ENCODE results near the gene OR4D5. TPM values are rescaled to one million over a fixed set of nuclear protein-coding genes. Genes with fewer than 3 reads are reported as not detected.

Gene OR4D5
- total RNA-seq, 1 donor: not detected

- H3K4me2 ChIP-seq (ENCODE audit: insufficient read depth, low read length): no peak overlapping the region
- H3K36me3 ChIP-seq (ENCODE audit: insufficient read depth, low read length): no peaks in the 10 kb centered on the region
- TF ChIP-seq, protein P1, sequence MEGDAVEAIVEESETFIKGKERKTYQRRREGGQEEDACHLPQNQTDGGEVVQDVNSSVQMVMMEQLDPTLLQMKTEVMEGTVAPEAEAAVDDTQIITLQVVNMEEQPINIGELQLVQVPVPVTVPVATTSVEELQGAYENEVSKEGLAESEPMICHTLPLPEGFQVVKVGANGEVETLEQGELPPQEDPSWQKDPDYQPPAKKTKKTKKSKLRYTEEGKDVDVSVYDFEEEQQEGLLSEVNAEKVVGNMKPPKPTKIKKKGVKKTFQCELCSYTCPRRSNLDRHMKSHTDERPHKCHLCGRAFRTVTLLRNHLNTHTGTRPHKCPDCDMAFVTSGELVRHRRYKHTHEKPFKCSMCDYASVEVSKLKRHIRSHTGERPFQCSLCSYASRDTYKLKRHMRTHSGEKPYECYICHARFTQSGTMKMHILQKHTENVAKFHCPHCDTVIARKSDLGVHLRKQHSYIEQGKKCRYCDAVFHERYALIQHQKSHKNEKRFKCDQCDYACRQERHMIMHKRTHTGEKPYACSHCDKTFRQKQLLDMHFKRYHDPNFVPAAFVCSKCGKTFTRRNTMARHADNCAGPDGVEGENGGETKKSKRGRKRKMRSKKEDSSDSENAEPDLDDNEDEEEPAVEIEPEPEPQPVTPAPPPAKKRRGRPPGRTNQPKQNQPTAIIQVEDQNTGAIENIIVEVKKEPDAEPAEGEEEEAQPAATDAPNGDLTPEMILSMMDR (IDR thresholded peaks at IDR 0.05; ENCODE audit: extremely low read depth, low read depth, low read length): no peak
- H3K27me3 ChIP-seq (ENCODE audit: insufficient read depth, low read length): no peaks in the 10 kb centered on the region
- H2AFZ ChIP-seq (ENCODE audit: low read length): no peak overlapping the region
- DNase-seq (ENCODE audit: insufficient read length, low spot score, missing footprints): no peak
- H3K4me1 ChIP-seq (ENCODE audit: insufficient read depth, low read length): no peaks in the 10 kb centered on the region
- no peaks in the 10 kb centered on the region for H4K20me1 ChIP-seq (ENCODE audit: insufficient read depth, low read length)
- H3K9me3 ChIP-seq (ENCODE audit: low read depth, low read length): no peaks in the 10 kb centered on the region
- no peak overlapping the region for H3K27ac ChIP-seq (ENCODE audit: low read depth, low read length)
- no peak overlapping the region for H3K4me3 ChIP-seq (ENCODE audit: insufficient read depth, low read length)
- no peaks in the 10 kb centered on the region for H3K79me2 ChIP-seq (ENCODE audit: insufficient read depth, low read length)
Measured at GRCh38 chr11:123903932-123904331, 35.5 kb upstream of the OR4D5 start.

DNA sequence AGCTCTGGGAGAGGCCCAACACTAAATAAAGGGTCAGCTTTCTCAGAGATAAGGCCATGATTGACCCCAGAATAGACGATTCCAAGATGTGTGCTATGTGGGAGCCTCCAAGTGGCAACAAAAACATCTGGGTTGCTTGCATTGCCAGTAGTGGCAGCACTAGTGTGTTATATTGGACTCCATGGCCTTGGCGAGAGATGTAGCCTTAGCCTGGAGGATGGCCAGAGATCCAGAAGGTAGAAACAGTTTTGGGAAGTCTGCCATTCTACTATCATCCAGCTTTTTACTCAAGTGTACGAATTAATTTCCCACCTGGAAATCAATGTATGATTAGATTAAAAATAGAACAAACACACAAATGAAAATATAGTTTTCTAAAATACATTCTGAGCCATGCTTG lies 34.5 kb upstream of the OR4D5 start:
- no peak overlapping the region for H2AFZ ChIP-seq (ENCODE audit: low read length)
- no peaks in the 10 kb centered on the region for H3K79me2 ChIP-seq (ENCODE audit: insufficient read depth, low read length)
- no peak for DNase-seq (ENCODE audit: insufficient read length, low spot score, missing footprints)
- TF ChIP-seq, protein P1 (IDR thresholded peaks at IDR 0.05; ENCODE audit: extremely low read depth, low read depth, low read length): no peak
- H3K36me3 ChIP-seq (ENCODE audit: insufficient read depth, low read length): no peaks in the 10 kb centered on the region
- H3K4me1 ChIP-seq (ENCODE audit: insufficient read depth, low read length): no peaks in the 10 kb centered on the region
- no peak overlapping the region for H3K4me3 ChIP-seq (ENCODE audit: insufficient read depth, low read length)
- H3K4me2 ChIP-seq (ENCODE audit: insufficient read depth, low read length): no peak overlapping the region
- no peaks in the 10 kb centered on the region for H3K27me3 ChIP-seq (ENCODE audit: insufficient read depth, low read length)
- H3K9me3 ChIP-seq (ENCODE audit: low read depth, low read length): no peaks in the 10 kb centered on the region
- H3K27ac ChIP-seq (ENCODE audit: low read depth, low read length): no peak overlapping the region
- no peaks in the 10 kb centered on the region for H4K20me1 ChIP-seq (ENCODE audit: insufficient read depth, low read length)

- Histone ChIP-seq H2AFZ (ENCODE audit: low read length) (no peak overlapping the region), H4K20me1 (ENCODE audit: insufficient read depth, low read length) (no peaks in the 10 kb centered on the region), H3K4me2 (ENCODE audit: insufficient read depth, low read length) (no peak overlapping the region), H3K27me3 (ENCODE audit: insufficient read depth, low read length) (no peaks in the 10 kb centered on the region), H3K36me3 (ENCODE audit: insufficient read depth, low read length) (no peaks in the 10 kb centered on the region), H3K9me3 (ENCODE audit: low read depth, low read length) (no peaks in the 10 kb centered on the region), H3K27ac (ENCODE audit: low read depth, low read length) (no peak overlapping the region), H3K79me2 (ENCODE audit: insufficient read depth, low read length) (no peaks in the 10 kb centered on the region), H3K4me1 (ENCODE audit: insufficient read depth, low read length) (no peaks in the 10 kb centered on the region), H3K4me3 (ENCODE audit: insufficient read depth, low read length) (no peak overlapping the region)
- TF ChIP-seq, protein P1 (IDR thresholded peaks at IDR 0.05; ENCODE audit: extremely low read depth, low read depth, low read length): no peak
- DNase-seq (ENCODE audit: insufficient read length, low spot score, missing footprints): no peak
Measured at GRCh38 chr11:123905826-123906225, 33.6 kb upstream of the OR4D5 start.

GRCh38 chr11:123920943-123921342 lies 18.5 kb upstream of the OR4D5 start:
- no peaks in the 10 kb centered on the region for H3K79me2 ChIP-seq (ENCODE audit: insufficient read depth, low read length)
- TF ChIP-seq, protein P1 (IDR thresholded peaks at IDR 0.05; ENCODE audit: extremely low read depth, low read depth, low read length): no peak
- no peaks in the 10 kb centered on the region for H3K27me3 ChIP-seq (ENCODE audit: insufficient read depth, low read length)
- no peak overlapping the region for H2AFZ ChIP-seq (ENCODE audit: low read length)
- no peak overlapping the region for H3K4me2 ChIP-seq (ENCODE audit: insufficient read depth, low read length)
- H3K36me3 ChIP-seq (ENCODE audit: insufficient read depth, low read length): no peaks in the 10 kb centered on the region
- no peaks in the 10 kb centered on the region for H3K4me1 ChIP-seq (ENCODE audit: insufficient read depth, low read length)
- H3K4me3 ChIP-seq (ENCODE audit: insufficient read depth, low read length): no peak overlapping the region
- no peak for DNase-seq (ENCODE audit: insufficient read length, low spot score, missing footprints)
- no peaks in the 10 kb centered on the region for H3K9me3 ChIP-seq (ENCODE audit: low read depth, low read length)
- no peaks in the 10 kb centered on the region for H4K20me1 ChIP-seq (ENCODE audit: insufficient read depth, low read length)
- H3K27ac ChIP-seq (ENCODE audit: low read depth, low read length): no peak overlapping the region
